ENCODE data around the gene CFAP141. TPM values are rescaled to one million over a fixed set of nuclear protein-coding genes. Genes with fewer than 3 reads are reported as not detected.
A peak's percentile ranks its signal among the peaks of the same experiment; 100 is the strongest.

Gene CFAP141
- total and polyA plus RNA-seq, 2 of the 13 experiments (the other 11 are each of a cell fraction or from before 2014, with no cell fraction given), result not detected

- TF ChIP-seq NFAT5 (CRISPR knock-in tag; IDR thresholded peaks at IDR 0.05), result no peak
- peak; percentile 64; the same call in 1 of the 2 replicates for TF ChIP-seq ZNF546 (CRISPR knock-in tag; conservative IDR thresholded peaks at IDR 0.05)
- TF ChIP-seq ZNF232 (CRISPR knock-in tag; IDR thresholded peaks at IDR 0.05; ENCODE audit: borderline replicate concordance), result 0 out of 2 replicates have a peak, but pooled peaks have one; percentile 29
- no peak for TF ChIP-seq NCOA1 (CRISPR knock-in tag; IDR thresholded peaks at IDR 0.05)
- peak; percentile 55; the same call in 1 of the 2 replicates for TF ChIP-seq PPARG (CRISPR knock-in tag; conservative IDR thresholded peaks at IDR 0.05)
- peak; percentile 91 for TF ChIP-seq BORCS8-MEF2B (CRISPR knock-in tag; IDR thresholded peaks at IDR 0.05)
- peak; percentile 67; the same call in 1 of the 2 replicates for TF ChIP-seq MXD3 (CRISPR knock-in tag; IDR thresholded peaks at IDR 0.05)
- TF ChIP-seq AKNA (CRISPR knock-in tag; IDR thresholded peaks at IDR 0.05; ENCODE audit: borderline replicate concordance), result no peak
- peak; percentile 88 for TF ChIP-seq RFX3 (CRISPR knock-in tag; IDR thresholded peaks at IDR 0.05)
- peak; percentile 68; the same call in 1 of the 2 replicates for TF ChIP-seq STAT6 (CRISPR knock-in tag; IDR thresholded peaks at IDR 0.05; ENCODE audit: borderline replicate concordance)
- peak; percentile 91; the same call in 1 of the 2 replicates for TF ChIP-seq SIN3A (IDR thresholded peaks at IDR 0.05; ENCODE audit: borderline replicate concordance, low read depth, low read length)
Measured at GRCh38 chr1:154183046-154183915, 22.9 kb downstream of the CFAP141 start (continued).

Measured in HepG2 (cell line).